Measurements from ENCODE around the gene CYTL1.

Gene CYTL1

DNA sequence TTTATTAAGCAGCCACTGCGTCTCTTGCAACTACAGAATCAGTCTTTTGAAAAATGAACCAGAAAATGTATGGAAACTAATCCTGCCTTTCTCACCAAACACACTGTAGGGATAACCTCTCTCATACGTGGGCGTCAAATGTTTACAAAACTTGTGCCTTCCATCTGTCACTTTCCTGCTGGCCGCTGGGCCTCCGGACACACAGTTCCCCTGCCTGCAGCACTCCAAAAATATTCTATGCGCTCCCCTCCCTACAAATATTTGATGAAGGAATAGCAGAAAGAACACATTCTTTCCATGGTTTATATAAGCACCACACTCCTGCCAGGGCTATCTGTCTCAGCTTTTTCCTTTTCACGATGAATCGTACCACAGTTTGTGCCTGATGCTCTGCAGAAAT, 14.9 kb upstream of the CYTL1 start:
- no peak for DNase-seq (ENCODE audit: low spot score)
- TF ChIP-seq, protein P1, sequence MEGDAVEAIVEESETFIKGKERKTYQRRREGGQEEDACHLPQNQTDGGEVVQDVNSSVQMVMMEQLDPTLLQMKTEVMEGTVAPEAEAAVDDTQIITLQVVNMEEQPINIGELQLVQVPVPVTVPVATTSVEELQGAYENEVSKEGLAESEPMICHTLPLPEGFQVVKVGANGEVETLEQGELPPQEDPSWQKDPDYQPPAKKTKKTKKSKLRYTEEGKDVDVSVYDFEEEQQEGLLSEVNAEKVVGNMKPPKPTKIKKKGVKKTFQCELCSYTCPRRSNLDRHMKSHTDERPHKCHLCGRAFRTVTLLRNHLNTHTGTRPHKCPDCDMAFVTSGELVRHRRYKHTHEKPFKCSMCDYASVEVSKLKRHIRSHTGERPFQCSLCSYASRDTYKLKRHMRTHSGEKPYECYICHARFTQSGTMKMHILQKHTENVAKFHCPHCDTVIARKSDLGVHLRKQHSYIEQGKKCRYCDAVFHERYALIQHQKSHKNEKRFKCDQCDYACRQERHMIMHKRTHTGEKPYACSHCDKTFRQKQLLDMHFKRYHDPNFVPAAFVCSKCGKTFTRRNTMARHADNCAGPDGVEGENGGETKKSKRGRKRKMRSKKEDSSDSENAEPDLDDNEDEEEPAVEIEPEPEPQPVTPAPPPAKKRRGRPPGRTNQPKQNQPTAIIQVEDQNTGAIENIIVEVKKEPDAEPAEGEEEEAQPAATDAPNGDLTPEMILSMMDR (IDR thresholded peaks at IDR 0.05; ENCODE audit: borderline replicate concordance, control extremely low read depth, extremely low read depth, insufficient read depth, missing control alignments) = no peak
- in situ Hi-C loops (cut with MboI; ENCODE audit: low sequenced_read_pairs, unreplicated experiment) = no loop called here

DNA sequence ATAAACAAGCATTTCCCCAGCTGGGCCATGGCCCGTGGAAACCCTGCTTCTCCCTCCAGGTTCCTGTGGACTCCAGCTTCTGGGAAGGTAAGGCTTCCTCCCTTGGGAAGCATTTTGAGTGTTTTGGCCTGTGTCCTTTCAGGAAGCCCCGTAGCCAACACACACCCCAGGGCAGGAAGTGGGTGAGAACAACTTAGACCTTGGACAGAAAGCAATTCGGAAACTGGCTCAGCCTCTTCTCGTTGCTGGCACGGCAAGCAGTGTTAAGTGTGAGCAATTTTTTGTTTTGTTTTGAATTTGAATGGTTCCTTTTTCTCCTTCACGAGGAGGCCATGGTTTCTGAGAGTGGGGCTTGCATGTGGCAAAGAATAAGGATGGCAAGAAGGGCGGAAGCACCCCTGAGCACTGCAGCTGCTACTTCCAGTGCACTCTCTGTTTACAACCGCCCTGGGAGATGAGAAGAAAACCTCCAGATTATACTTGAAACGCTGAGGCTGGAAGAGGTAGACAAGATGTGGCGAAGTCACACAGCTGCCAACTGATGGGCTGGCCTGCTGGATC, 14.1 kb upstream of the CYTL1 start:
- in situ Hi-C loops (cut with MboI; ENCODE audit: low sequenced_read_pairs, unreplicated experiment) = no loop called here
- TF ChIP-seq, protein P1 (IDR thresholded peaks at IDR 0.05; ENCODE audit: borderline replicate concordance, control extremely low read depth, extremely low read depth, insufficient read depth, missing control alignments) = no peak
- DNase-seq (ENCODE audit: low spot score) = no peak

- in situ Hi-C loops (cut with MboI; ENCODE audit: low sequenced_read_pairs, unreplicated experiment) = no loop called here
- no peak for DNase-seq (ENCODE audit: low spot score)
- TF ChIP-seq, protein P1 (IDR thresholded peaks at IDR 0.05; ENCODE audit: borderline replicate concordance, control extremely low read depth, extremely low read depth, insufficient read depth, missing control alignments) = no peak
Measured at GRCh38 chr4:5032813-5033212, 13.6 kb upstream of the CYTL1 start.

GRCh38 chr4:5030927-5031326, 11.7 kb upstream of the CYTL1 start:
- in situ Hi-C loops (cut with MboI; ENCODE audit: low sequenced_read_pairs, unreplicated experiment) = no loop called here
- DNase-seq (ENCODE audit: low spot score) = no peak
- TF ChIP-seq, protein P1 (IDR thresholded peaks at IDR 0.05; ENCODE audit: borderline replicate concordance, control extremely low read depth, extremely low read depth, insufficient read depth, missing control alignments) = no peak

DNA sequence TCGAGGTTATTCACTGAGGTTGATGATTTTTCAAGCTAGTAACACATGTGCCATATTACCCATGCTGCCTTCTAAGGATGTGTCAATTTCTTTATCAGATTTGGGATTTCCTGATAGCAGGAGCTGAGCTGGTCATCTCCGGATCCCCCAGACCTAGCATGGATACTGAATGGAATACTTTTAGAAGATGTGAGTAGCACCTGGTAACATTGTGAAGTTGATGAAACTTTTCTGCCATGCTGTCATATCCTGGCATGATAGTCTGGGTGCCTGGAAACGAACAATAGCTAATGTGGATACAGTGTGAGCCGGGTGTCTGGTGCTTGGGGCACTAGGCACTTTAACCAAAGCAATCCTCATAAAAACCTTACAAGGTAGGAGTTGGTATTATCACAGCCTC, 11.0 kb upstream of the CYTL1 start:
- in situ Hi-C loops (cut with MboI; ENCODE audit: low sequenced_read_pairs, unreplicated experiment) = no loop called here
- TF ChIP-seq, protein P1 (IDR thresholded peaks at IDR 0.05; ENCODE audit: borderline replicate concordance, control extremely low read depth, extremely low read depth, insufficient read depth, missing control alignments) = no peak

DNA sequence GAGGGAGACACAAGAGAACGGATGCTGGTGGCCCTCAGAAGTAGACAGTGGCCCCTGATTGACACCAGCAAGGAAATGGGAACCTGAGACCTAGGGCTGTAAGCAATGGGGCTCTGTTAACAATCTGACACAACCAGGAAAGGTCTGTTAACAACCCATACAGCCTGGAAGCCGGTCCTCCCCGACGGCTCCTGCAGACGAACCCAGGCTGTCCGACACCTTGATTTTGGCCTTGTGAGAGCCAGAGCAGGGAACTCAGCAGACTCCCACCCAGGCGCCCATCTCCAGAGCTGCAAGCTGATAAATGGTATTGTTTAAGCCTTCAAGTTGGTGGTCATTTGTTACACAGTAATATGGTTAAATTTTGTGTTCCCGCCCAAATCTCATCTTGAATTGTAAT, 10.2 kb upstream of the CYTL1 start:
- in situ Hi-C loops (cut with MboI; ENCODE audit: low sequenced_read_pairs, unreplicated experiment) = no loop called here
- TF ChIP-seq, protein P1 (IDR thresholded peaks at IDR 0.05; ENCODE audit: borderline replicate concordance, control extremely low read depth, extremely low read depth, insufficient read depth, missing control alignments) = no peak
- no peak for DNase-seq (ENCODE audit: low spot score)

More for the DNA sequence above, 11.0 kb upstream of the CYTL1 start:
- DNase-seq (ENCODE audit: low spot score) = no peak

Data from GM13976 (cell line).